Muscle of leg (tissue), 11 donors: ENCODE measurements around the gene HSPA5. TPM values are rescaled to one million over a fixed set of nuclear protein-coding genes. Genes with fewer than 3 reads are reported as not detected.
"Not testable (repeated sequence)": the region's sequence is repeated elsewhere in the genome, so short reads cannot be mapped to it uniquely, and the experiment has no call there.

Experiments used
- DNase-seq: peaks from one replicate; pipeline ENCODE4 v3.0.0; 2013
- H3K27ac ChIP-seq: one replicate; pipeline ENCODE4 v1.5.1; 2013; ENCODE audit warnings: mild to moderate bottlenecking, low read length, control low read depth
- H3K27me3 ChIP-seq: one replicate; pipeline ENCODE4 v1.6.1; 2013; ENCODE audit warnings: low read length; ENCODE audit not compliant: control insufficient read depth, insufficient read depth
- H3K36me3 ChIP-seq: one replicate; pipeline ENCODE4 v1.6.1; 2013; ENCODE audit warnings: low read length; ENCODE audit not compliant: control insufficient read depth, insufficient read depth
- H3K4me1 ChIP-seq: one replicate; pipeline ENCODE4 v1.6.1; 2013; ENCODE audit warnings: low read length; ENCODE audit not compliant: control insufficient read depth, insufficient read depth
- H3K4me3 ChIP-seq: one replicate; pipeline ENCODE4 v1.5.1; 2013; ENCODE audit warnings: low read length, control low read depth
- H3K9me3 ChIP-seq: replicated peaks from 2 replicates; pipeline ENCODE4 v1.6.1; 2013; ENCODE audit warnings: low read depth, low read length; ENCODE audit not compliant: control insufficient read depth
- WGBS: methylation state at CpG from one replicate; pipeline ENCODE4 v1.1.5; 2013; ENCODE audit warnings: missing lambda C conversion rate; ENCODE audit not compliant: insufficient coverage; 5-methylcytosine and 5-hydroxymethylcytosine counted together
- polyA plus RNA-seq, 8 donors: library from polyadenylated mRNA; unstranded; fragments of 120-200 nt; gene quantifications; one replicate each; pipeline versions ENCODE4 v1.2.1 to v1.2.3, GENCODE V29; 2013; ENCODE audit warnings: inconsistent platforms in 1 of 8, low replicate concordance in 1 of 8; ENCODE audit not compliant: insufficient read length in 8 of 8, insufficient read depth in 1 of 8
- total RNA-seq: library from RNA; stranded (reverse); fragments of 120-200 nt; gene quantifications from one replicate; pipeline ENCODE4 v1.2.4, GENCODE V29; 2013

The HSPA5 gene
- total and polyA plus RNA-seq, 9 donors, result 41.0 to 266 (median 172) TPM

GRCh38 chr9:125268394-125269013 is 27.4 kb upstream of the HSPA5 start:
- no peak overlapping the region for H3K4me3 ChIP-seq
- H3K9me3 ChIP-seq, result no peaks in the 10 kb centered on the region
- H3K4me1 ChIP-seq, result no peaks in the 10 kb centered on the region
- no peak for DNase-seq
- H3K27ac ChIP-seq, result no peak overlapping the region
- no CpG with 5 or more reads among the region's 6 CpGs for WGBS
- H3K36me3 ChIP-seq, result peaks cover 6% of the 10 kb centered on the region
- H3K27me3 ChIP-seq, result no peaks in the 10 kb centered on the region

GRCh38 chr9:125264068-125264467 is 22.9 kb upstream of the HSPA5 start:
- H3K9me3 ChIP-seq, H3K27ac ChIP-seq, H3K36me3 ChIP-seq, H3K27me3 ChIP-seq, H3K4me1 ChIP-seq, H3K4me3 ChIP-seq, DNase-seq: not testable (repeated sequence)
- 91% methylated on average over 5 of the region's 7 CpGs for WGBS

- Histone ChIP-seq H3K4me3 (peak overlapping the region; percentile 100), H3K4me1 (peaks cover 7% of the 10 kb centered on the region), H3K9me3 (no peaks in the 10 kb centered on the region), H3K27ac (peak overlapping the region; percentile 78), H3K36me3 (peaks cover 6% of the 10 kb centered on the region), H3K27me3 (no peaks in the 10 kb centered on the region)
- 29% methylated on average over 4 of the region's 11 CpGs for WGBS
- peak; percentile 52 for DNase-seq
Observed at GRCh38 chr9:125262294-125262991, 21.3 kb upstream of the HSPA5 start.

DNA sequence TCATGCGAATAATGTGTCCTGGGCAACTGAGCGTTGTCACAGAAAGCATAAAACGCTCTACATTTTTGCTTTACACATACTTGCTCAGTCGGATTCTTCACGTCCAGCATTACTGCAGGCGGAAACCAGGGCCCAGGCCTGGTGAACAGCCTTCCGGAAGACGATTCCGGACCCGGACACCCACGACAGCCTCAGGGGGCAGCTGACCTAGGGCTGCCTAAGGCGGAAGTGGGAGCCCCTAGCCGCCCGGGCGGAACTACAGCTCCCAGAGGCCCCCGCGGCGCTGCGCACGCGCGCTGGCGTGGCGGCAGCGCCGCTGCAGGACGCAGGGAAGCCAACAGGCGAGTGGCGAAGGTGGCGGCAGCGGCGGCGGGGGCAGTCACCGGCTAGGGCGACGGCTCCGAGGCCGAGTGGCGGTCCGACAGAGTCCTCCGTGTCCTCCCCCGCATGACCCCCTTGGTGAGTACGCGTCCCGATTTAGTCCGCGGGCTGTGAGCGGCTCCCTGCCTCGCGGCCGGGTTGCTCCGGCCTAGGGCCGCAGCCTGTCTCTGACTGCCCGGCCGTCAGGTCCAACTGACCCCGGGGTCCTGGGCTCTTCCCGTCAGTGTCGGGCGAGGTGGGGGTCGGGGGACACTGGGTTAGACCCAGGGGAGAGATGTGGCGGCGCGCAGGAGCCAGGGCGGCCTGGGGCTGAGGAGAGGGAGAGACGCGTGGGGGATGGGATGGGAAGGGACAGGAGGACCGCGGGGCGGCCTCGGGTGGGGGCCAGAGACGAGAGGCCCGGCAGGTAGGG is 20.6 kb upstream of the HSPA5 start, which contains the start of gene GAPVD1:
GAPVD1 (plus strand) TSS at position 326 of the 793 bp plus-strand sequence. CDS start 37,096 bp downstream, outside the sequence.
- DNase-seq, result peak; percentile 95
- no peaks in the 10 kb centered on the region for H3K9me3 ChIP-seq
- H3K4me1 ChIP-seq, result peaks cover 7% of the 10 kb centered on the region
- peak within 1 kb of the TSS; percentile 85 for H3K27ac ChIP-seq
- H3K27me3 ChIP-seq, result no peaks in the 10 kb centered on the region
- peaks cover under 1% of the 10 kb centered on the region for H3K36me3 ChIP-seq
- H3K4me3 ChIP-seq, result peak within 1 kb of the TSS; percentile 100
- under 1% methylated on average over 69 of the region's 72 CpGs for WGBS

GRCh38 chr9:125260561-125260960 is 19.4 kb upstream of the HSPA5 start:
- H3K4me3 ChIP-seq, result no peak overlapping the region
- H3K27ac ChIP-seq, result no peak overlapping the region
- peaks cover 2% of the 10 kb centered on the region for H3K27me3 ChIP-seq
- no peaks in the 10 kb centered on the region for H3K9me3 ChIP-seq
- no peaks in the 10 kb centered on the region for H3K36me3 ChIP-seq
- peaks cover 7% of the 10 kb centered on the region for H3K4me1 ChIP-seq
- DNase-seq, result peak; percentile 58

DNA sequence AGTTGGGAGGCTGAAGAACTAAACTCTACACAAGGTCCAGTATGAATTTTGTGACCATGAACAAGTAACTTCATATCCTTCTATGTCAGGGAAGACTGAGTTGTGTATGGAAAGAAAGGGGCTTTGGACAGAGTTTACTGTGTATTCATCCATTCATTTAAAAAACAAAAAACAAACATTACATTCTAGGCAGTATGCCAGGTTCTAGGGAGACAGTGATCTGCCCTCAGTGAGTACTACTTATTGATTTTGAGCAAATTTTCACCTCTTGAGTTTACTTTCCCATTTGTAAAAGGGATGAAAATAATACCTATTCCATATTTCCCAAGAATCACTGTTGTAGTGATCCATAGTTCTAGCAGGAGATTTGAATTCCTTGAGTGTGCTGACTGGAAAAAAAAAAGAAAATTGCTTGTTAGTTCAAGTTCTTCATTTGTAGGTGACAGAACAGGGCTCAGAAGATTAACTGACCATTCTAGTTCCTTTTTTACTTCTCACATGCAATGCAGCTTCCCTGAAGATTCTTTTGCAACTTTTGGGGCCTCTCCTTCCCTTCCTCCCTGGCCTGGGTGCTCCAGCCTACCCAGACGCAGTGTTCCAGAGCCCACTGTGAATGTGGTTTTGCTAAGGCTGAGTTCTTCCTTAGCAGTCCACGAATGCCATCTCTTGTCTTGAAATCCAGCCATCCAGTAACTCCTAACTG is 17.8 kb upstream of the HSPA5 start:
- H3K4me1 ChIP-seq, result peaks cover 7% of the 10 kb centered on the region

DNA sequence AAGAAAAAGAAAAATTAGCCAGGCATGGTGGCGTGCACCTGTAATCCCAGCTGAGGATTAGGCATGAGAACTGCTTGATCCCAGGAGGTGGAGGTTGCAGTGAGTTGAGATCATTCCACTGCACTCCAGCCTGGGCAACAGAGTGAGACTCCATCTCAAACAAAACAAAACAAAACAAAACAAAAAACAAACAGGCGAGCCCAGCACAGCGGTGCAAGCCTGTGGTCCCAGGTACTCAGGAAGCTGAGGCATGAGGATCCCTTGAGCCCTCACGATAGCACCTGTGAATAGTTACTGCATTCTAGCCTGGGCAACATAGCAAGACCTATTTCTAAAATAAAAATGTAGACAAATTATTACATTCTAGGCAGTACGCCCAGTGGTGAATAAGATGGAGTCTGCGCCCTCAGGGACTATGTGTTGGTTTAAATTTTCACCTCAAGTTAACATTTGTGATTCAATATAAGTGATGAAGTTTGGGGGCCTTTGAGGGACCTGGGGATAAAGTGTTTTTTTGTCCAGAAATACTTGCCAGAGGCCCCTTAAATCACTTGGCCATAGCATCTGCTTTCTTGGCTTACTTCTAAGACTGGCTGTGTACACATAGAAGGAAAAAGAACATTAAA is 17.1 kb upstream of the HSPA5 start:
- WGBS, result 83% methylated on average over 1 of the region's 6 CpGs
- Histone ChIP-seq H3K27ac (peak overlapping the region; percentile 1), H3K4me3 (no peak overlapping the region)

More for the DNA sequence above, 17.8 kb upstream of the HSPA5 start:
- DNase-seq, result peak; percentile 51
- 50% methylated on average over 1 of the region's 2 CpGs for WGBS
- H3K36me3 ChIP-seq, result no peaks in the 10 kb centered on the region
- H3K27me3 ChIP-seq, result peaks cover 2% of the 10 kb centered on the region
- H3K4me3 ChIP-seq, result no peak overlapping the region
- H3K27ac ChIP-seq, result peak overlapping the region; percentile 1
- no peaks in the 10 kb centered on the region for H3K9me3 ChIP-seq

GRCh38 chr9:125255781-125256391 is 14.7 kb upstream of the HSPA5 start:
- DNase-seq, result peak; percentile 33
- no peaks in the 10 kb centered on the region for H3K9me3 ChIP-seq
- H3K4me3 ChIP-seq, result no peak overlapping the region
- no CpG with 5 or more reads among the region's 2 CpGs for WGBS
- H3K4me1 ChIP-seq, result peaks cover 3% of the 10 kb centered on the region
- H3K36me3 ChIP-seq, result no peaks in the 10 kb centered on the region
- H3K27me3 ChIP-seq, result peaks cover 2% of the 10 kb centered on the region
- no peak overlapping the region for H3K27ac ChIP-seq

More for the DNA sequence above, 17.1 kb upstream of the HSPA5 start:
- peak; percentile 70 for DNase-seq
- Histone ChIP-seq H3K36me3 (no peaks in the 10 kb centered on the region), H3K27me3 (peaks cover 2% of the 10 kb centered on the region), H3K4me1 (peaks cover 7% of the 10 kb centered on the region), H3K9me3 (no peaks in the 10 kb centered on the region)

- DNase-seq, result no peak
- Histone ChIP-seq H3K27ac (no peak overlapping the region), H3K36me3 (no peaks in the 10 kb centered on the region), H3K4me3 (no peak overlapping the region), H3K4me1 (no peaks in the 10 kb centered on the region), H3K9me3 (no peaks in the 10 kb centered on the region), H3K27me3 (peaks cover 2% of the 10 kb centered on the region)
Observed at GRCh38 chr9:125254231-125254630, 13.1 kb upstream of the HSPA5 start.
